SK-N-SH treated with all-trans-retinoic acid at 6 μM for 48 hours (cell line): ENCODE data around the gene NAV3.

Source experiments
- ATAC-seq: fragments of 200-7000 bp; cut with Tn5 transposase; 3 replicates; pipeline ENCODE4 v1.9.1; 2020; ENCODE audit warnings: mild to moderate bottlenecking, moderate library complexity
- ARNTL ChIP-seq: fragments of 450-650 bp; formaldehyde crosslinking; IDR thresholded peaks from 2 replicates; pipeline ENCODE4 v1.5.0; 2020; ENCODE audit warnings: low read depth, mild to moderate bottlenecking, moderate library complexity, borderline replicate concordance
- BACH2 ChIP-seq: fragments of 250-450 bp; sonication (Bioruptor Pico); IDR thresholded peaks from 2 replicates; pipeline ENCODE4 v1.9.0; 2021; ENCODE audit warnings: mild to moderate bottlenecking, borderline replicate concordance
- CSDC2 ChIP-seq: fragments of 250-450 bp; sonication (Bioruptor Pico); IDR thresholded peaks from 2 replicates; pipeline ENCODE4 v1.5.0; 2020; ENCODE audit warnings: mild to moderate bottlenecking, moderate library complexity
- GLIS3 ChIP-seq: fragments of 250-450 bp; sonication (Bioruptor Pico); IDR thresholded peaks from 2 replicates; pipeline ENCODE4 v1.5.0; 2020; ENCODE audit warnings: mild to moderate bottlenecking, moderate library complexity
- OSR1 ChIP-seq: fragments of 250-450 bp; sonication (Bioruptor Pico); IDR thresholded peaks from 2 replicates; pipeline ENCODE4 v1.8.0; 2022; ENCODE audit warnings: moderate library complexity, mild to moderate bottlenecking, inconsistent platforms
- RARB ChIP-seq: fragments of 250-450 bp; sonication (Bioruptor Pico); IDR thresholded peaks from 2 replicates; pipeline ENCODE4 v1.8.0; 2021; ENCODE audit warnings: mild to moderate bottlenecking, moderate library complexity
- SNAI2 ChIP-seq: fragments of 250-450 bp; sonication (Bioruptor Pico); IDR thresholded peaks from 2 replicates; pipeline ENCODE4 v1.5.0; 2020; ENCODE audit warnings: mild to moderate bottlenecking, moderate library complexity
- TCF4 ChIP-seq: fragments of 250-450 bp; sonication (Bioruptor Pico); IDR thresholded peaks from 2 replicates; pipeline ENCODE4 v1.8.0; 2021; ENCODE audit warnings: mild to moderate bottlenecking, moderate library complexity, borderline replicate concordance
- TOX ChIP-seq: fragments of 250-450 bp; sonication (Bioruptor Pico); IDR thresholded peaks from 2 replicates; pipeline ENCODE4 v1.8.0; 2021; ENCODE audit warnings: mild to moderate bottlenecking, moderate library complexity, borderline replicate concordance
- ZC3H10 ChIP-seq: fragments of 250-450 bp; sonication (Bioruptor Pico); IDR thresholded peaks from 2 replicates; pipeline ENCODE4 v1.5.1; 2021; ENCODE audit warnings: mild to moderate bottlenecking, moderate library complexity
- ZFP3 ChIP-seq: fragments of 250-450 bp; sonication (Bioruptor Pico); IDR thresholded peaks from 2 replicates; pipeline ENCODE4 v1.5.0; 2020; ENCODE audit warnings: mild to moderate bottlenecking, moderate library complexity
- ZNF565 ChIP-seq: fragments of 450-650 bp; formaldehyde crosslinking; conservative IDR thresholded peaks from 2 replicates; pipeline ENCODE4 v1.5.0; 2020; ENCODE audit warnings: low read depth, mild to moderate bottlenecking, moderate library complexity
- ZNF70 ChIP-seq: fragments of 450-650 bp; formaldehyde crosslinking; IDR thresholded peaks from 2 replicates; pipeline ENCODE4 v1.5.0; 2020; ENCODE audit warnings: mild to moderate bottlenecking, moderate library complexity
- ZNF8 ChIP-seq: fragments of 450-650 bp; formaldehyde crosslinking; IDR thresholded peaks from 2 replicates; pipeline ENCODE4 v1.5.0; 2020; ENCODE audit warnings: mild to moderate bottlenecking, moderate library complexity
- TF ChIP-seq, protein P1 (sequence below): fragments of 250-450 bp; sonication (Bioruptor Pico); IDR thresholded peaks from 2 replicates; pipeline ENCODE4 v1.5.1; 2021; ENCODE audit warnings: mild to moderate bottlenecking, moderate library complexity
- TF ChIP-seq, protein P2 (sequence below): fragments of 250-450 bp; sonication (Bioruptor Pico); IDR thresholded peaks from 2 replicates; pipeline ENCODE4 v1.5.0; 2020; ENCODE audit warnings: mild to moderate bottlenecking, moderate library complexity
- TF ChIP-seq, protein P3 (sequence below): fragments of 250-450 bp; sonication (Bioruptor Pico); IDR thresholded peaks from 2 replicates; pipeline ENCODE4 v1.5.1; 2020; ENCODE audit warnings: low read depth, mild to moderate bottlenecking, moderate library complexity
- TF ChIP-seq, protein P4 (sequence below): fragments of 250-450 bp; sonication (Bioruptor Pico); IDR thresholded peaks from 2 replicates; pipeline ENCODE4 v1.8.0; 2021; ENCODE audit warnings: low read depth, mild to moderate bottlenecking, moderate library complexity, borderline replicate concordance
- TF ChIP-seq, protein P5 (sequence below): fragments of 250-450 bp; sonication (Bioruptor Pico); IDR thresholded peaks from 2 replicates; pipeline ENCODE4 v1.8.0; 2020; ENCODE audit warnings: mild to moderate bottlenecking, moderate library complexity, borderline replicate concordance

The NAV3 gene

DNA sequence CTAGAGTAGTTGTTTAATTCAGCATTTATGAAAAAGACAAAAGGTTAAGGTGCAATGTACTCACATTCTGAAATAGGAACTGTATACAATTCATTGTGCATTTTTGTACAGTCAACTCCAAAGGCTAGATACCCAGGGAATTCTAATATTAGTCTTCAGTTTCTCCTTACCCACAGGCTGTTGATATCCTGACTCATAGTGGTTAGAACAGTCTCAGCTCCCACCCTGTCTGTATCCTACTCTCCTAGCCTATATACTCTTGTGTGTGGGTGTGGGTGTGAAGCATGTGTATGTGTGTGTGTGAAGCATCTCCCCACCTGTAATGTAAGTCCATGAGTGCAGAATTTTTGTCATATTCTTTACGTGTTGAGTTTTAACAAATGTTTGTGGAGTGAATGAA is 229.5 kb downstream of the NAV3 start:
- TF ChIP-seq, protein P1, sequence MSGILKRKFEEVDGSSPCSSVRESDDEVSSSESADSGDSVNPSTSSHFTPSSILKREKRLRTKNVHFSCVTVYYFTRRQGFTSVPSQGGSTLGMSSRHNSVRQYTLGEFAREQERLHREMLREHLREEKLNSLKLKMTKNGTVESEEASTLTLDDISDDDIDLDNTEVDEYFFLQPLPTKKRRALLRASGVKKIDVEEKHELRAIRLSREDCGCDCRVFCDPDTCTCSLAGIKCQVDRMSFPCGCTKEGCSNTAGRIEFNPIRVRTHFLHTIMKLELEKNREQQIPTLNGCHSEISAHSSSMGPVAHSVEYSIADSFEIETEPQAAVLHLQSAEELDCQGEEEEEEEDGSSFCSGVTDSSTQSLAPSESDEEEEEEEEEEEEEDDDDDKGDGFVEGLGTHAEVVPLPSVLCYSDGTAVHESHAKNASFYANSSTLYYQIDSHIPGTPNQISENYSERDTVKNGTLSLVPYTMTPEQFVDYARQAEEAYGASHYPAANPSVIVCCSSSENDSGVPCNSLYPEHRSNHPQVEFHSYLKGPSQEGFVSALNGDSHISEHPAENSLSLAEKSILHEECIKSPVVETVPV (CRISPR knock-in tag), result no peak
- TF ChIP-seq, protein P2, sequence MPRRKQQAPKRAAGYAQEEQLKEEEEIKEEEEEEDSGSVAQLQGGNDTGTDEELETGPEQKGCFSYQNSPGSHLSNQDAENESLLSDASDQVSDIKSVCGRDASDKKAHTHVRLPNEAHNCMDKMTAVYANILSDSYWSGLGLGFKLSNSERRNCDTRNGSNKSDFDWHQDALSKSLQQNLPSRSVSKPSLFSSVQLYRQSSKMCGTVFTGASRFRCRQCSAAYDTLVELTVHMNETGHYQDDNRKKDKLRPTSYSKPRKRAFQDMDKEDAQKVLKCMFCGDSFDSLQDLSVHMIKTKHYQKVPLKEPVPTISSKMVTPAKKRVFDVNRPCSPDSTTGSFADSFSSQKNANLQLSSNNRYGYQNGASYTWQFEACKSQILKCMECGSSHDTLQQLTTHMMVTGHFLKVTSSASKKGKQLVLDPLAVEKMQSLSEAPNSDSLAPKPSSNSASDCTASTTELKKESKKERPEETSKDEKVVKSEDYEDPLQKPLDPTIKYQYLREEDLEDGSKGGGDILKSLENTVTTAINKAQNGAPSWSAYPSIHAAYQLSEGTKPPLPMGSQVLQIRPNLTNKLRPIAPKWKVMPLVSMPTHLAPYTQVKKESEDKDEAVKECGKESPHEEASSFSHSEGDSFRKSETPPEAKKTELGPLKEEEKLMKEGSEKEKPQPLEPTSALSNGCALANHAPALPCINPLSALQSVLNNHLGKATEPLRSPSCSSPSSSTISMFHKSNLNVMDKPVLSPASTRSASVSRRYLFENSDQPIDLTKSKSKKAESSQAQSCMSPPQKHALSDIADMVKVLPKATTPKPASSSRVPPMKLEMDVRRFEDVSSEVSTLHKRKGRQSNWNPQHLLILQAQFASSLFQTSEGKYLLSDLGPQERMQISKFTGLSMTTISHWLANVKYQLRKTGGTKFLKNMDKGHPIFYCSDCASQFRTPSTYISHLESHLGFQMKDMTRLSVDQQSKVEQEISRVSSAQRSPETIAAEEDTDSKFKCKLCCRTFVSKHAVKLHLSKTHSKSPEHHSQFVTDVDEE, result no peak
- TF ChIP-seq, protein P3, sequence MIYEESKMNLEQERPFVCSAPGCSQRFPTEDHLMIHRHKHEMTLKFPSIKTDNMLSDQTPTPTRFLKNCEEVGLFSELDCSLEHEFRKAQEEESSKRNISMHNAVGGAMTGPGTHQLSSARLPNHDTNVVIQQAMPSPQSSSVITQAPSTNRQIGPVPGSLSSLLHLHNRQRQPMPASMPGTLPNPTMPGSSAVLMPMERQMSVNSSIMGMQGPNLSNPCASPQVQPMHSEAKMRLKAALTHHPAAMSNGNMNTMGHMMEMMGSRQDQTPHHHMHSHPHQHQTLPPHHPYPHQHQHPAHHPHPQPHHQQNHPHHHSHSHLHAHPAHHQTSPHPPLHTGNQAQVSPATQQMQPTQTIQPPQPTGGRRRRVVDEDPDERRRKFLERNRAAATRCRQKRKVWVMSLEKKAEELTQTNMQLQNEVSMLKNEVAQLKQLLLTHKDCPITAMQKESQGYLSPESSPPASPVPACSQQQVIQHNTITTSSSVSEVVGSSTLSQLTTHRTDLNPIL (CRISPR knock-in tag), result no peak
- TF ChIP-seq ZNF565 (CRISPR knock-in tag), result no peak
- TF ChIP-seq ZC3H10 (CRISPR knock-in tag), result no peak
- TF ChIP-seq TOX (CRISPR knock-in tag), result no peak
- TF ChIP-seq, protein P4, sequence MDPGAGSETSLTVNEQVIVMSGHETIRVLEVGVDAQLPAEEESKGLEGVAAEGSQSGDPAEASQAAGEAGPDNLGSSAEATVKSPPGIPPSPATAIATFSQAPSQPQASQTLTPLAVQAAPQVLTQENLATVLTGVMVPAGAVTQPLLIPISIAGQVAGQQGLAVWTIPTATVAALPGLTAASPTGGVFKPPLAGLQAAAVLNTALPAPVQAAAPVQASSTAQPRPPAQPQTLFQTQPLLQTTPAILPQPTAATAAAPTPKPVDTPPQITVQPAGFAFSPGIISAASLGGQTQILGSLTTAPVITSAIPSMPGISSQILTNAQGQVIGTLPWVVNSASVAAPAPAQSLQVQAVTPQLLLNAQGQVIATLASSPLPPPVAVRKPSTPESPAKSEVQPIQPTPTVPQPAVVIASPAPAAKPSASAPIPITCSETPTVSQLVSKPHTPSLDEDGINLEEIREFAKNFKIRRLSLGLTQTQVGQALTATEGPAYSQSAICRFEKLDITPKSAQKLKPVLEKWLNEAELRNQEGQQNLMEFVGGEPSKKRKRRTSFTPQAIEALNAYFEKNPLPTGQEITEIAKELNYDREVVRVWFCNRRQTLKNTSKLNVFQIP (CRISPR knock-in tag), result no peak
- TF ChIP-seq, protein P5, sequence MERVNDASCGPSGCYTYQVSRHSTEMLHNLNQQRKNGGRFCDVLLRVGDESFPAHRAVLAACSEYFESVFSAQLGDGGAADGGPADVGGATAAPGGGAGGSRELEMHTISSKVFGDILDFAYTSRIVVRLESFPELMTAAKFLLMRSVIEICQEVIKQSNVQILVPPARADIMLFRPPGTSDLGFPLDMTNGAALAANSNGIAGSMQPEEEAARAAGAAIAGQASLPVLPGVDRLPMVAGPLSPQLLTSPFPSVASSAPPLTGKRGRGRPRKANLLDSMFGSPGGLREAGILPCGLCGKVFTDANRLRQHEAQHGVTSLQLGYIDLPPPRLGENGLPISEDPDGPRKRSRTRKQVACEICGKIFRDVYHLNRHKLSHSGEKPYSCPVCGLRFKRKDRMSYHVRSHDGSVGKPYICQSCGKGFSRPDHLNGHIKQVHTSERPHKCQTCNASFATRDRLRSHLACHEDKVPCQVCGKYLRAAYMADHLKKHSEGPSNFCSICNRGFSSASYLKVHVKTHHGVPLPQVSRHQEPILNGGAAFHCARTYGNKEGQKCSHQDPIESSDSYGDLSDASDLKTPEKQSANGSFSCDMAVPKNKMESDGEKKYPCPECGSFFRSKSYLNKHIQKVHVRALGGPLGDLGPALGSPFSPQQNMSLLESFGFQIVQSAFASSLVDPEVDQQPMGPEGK (CRISPR knock-in tag), result no peak
- TF ChIP-seq GLIS3 (CRISPR knock-in tag), result no peak
- TF ChIP-seq OSR1 (CRISPR knock-in tag), result no peak
- no peak for TF ChIP-seq BACH2 (CRISPR knock-in tag)
- no peak for TF ChIP-seq ZNF70 (CRISPR knock-in tag)
- no peak for TF ChIP-seq ARNTL (CRISPR knock-in tag)
- TF ChIP-seq TCF4 (CRISPR knock-in tag), result no peak
- no peak for TF ChIP-seq RARB (CRISPR knock-in tag)
- TF ChIP-seq CSDC2 (CRISPR knock-in tag), result no peak
- TF ChIP-seq SNAI2 (CRISPR knock-in tag), result no peak
- no peak for TF ChIP-seq ZFP3 (CRISPR knock-in tag)
- no peak for TF ChIP-seq ZNF8
- ATAC-seq, result no peak

DNA sequence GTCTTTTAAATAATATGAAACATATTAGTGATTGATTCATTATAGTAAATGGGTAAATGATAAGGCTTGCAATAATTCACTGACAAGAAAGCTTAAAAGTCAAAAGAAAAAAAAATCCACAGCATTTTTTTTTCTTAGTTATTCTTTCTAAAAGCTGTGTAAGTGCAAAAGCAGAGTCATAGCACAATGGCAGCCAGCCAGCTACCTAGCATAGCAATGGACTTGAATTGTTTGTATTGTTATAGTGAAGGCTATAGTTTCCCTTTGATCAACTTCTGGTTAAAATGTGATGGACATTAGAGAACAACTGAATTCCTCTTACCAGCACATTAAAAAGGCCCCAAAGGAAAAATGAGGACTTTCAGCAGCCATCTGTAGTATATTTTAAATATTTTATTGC is 232.1 kb downstream of the NAV3 start:
- peak; percentile 66 for ATAC-seq
- TF ChIP-seq TOX (CRISPR knock-in tag), result no peak
- TF ChIP-seq OSR1 (CRISPR knock-in tag), result no peak
- TF ChIP-seq, all 23 proteins: peak for 0

DNA sequence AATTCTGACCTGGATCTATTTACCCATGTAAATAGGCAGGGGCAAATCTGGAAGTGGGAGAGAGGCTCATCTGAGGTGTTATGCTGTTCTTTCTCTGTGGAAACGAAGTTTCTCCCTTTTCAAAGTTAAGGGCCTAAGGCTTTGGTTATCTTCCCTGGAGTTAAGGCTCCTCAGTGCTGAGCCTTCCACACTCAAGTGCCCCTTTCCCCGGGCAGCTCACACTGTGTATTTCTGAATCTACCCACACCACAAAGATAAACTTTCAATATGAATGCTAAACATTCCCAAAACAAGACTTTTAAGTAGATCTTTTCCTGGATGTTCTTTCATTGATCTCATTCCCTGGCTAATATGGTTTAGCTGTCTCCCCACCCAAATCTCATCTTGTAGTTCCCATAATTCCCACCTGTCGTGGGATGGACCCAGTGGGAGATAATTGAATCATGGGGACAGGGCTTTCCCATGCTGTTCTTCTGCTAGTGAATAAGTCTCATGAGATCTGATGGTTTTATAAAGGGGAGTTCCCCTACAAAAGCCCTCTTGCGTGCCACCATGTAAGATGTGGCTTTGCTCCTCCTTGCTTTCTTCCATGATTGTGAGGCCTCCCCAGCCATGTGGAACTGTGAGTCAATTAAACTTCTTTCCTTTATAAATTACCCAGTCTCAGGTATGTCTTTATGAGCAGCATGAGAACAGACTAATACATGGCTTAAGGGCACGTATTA is 251.1 kb downstream of the NAV3 start:
- ATAC-seq, result no peak
- TF ChIP-seq, protein P1 (CRISPR knock-in tag), result no peak
- TF ChIP-seq GLIS3 (CRISPR knock-in tag) (no peak), ARNTL (CRISPR knock-in tag) (no peak), ZFP3 (CRISPR knock-in tag) (no peak), ZNF565 (CRISPR knock-in tag) (no peak), RARB (CRISPR knock-in tag) (no peak), BACH2 (CRISPR knock-in tag) (no peak)
- TF ChIP-seq, protein P2, result no peak
- TF ChIP-seq, protein P4 (CRISPR knock-in tag), result no peak
